A673 (cell line): ENCODE data around the gene RAET1E. TPM values are rescaled to one million over a fixed set of nuclear protein-coding genes. Genes with fewer than 3 reads are reported as not detected.
"Not testable (repeated sequence)": the region's sequence is repeated elsewhere in the genome, so short reads cannot be mapped to it uniquely, and the experiment has no call there.

Experiments used
- BruUV-seq: library from RNA; stranded (reverse); fragments of 400-500 nt; replicated peaks from 2 replicates; lab custom pipeline; 2021; lab: Mats Ljungman, UMichigan
- CTCF ChIA-PET: fragments of 300-600 bp; sonication (Branson Sonifier 250); formaldehyde crosslinking; loops from one replicate; lab custom pipeline; 2022; ENCODE audit warnings: antibody characterized with exemption; lab: Charles Lee
- POLR2A ChIA-PET: fragments of 300-600 bp; sonication (Branson Sonifier 250); formaldehyde crosslinking; loops from one replicate; lab custom pipeline; 2022; ENCODE audit warnings: antibody characterized with exemption; ENCODE audit not compliant: low non-redundant PET; lab: Charles Lee
- DNase-seq: peaks from one replicate; pipeline ENCODE4 v3.0.0-alpha.2; 2015; ENCODE audit warnings: low spot score
- H3K27ac ChIP-seq: fragments of 200-600 bp; sonication (generic); 2 replicates; pipeline ENCODE4 v1.5.1; 2016; ENCODE audit warnings: mixed run types, low read depth, mild to moderate bottlenecking, mixed read lengths, antibody characterized with exemption, low read length; ENCODE audit not compliant: poor library complexity, severe bottlenecking
- H3K27me3 ChIP-seq: fragments of 200-600 bp; sonication (generic); replicated peaks from 2 replicates; pipeline ENCODE4 v1.6.1; 2017; ENCODE audit warnings: mixed run types, low read depth, mild to moderate bottlenecking, mixed read lengths, antibody characterized with exemption, low read length; ENCODE audit not compliant: insufficient read depth, poor library complexity
- H3K36me3 ChIP-seq: fragments of 200-600 bp; sonication (generic); 2 replicates; pipeline ENCODE4 v1.6.1; 2016; ENCODE audit warnings: mixed run types, mild to moderate bottlenecking, mixed read lengths, antibody characterized with exemption, low read length; ENCODE audit not compliant: insufficient read depth, poor library complexity, severe bottlenecking
- H3K4me1 ChIP-seq: fragments of 200-600 bp; sonication (generic); 2 replicates; pipeline ENCODE4 v1.6.1; 2017; ENCODE audit warnings: mixed run types, mild to moderate bottlenecking, mixed read lengths, antibody characterized with exemption, low read length; ENCODE audit not compliant: insufficient read depth, poor library complexity, severe bottlenecking
- H3K4me3 ChIP-seq: fragments of 200-600 bp; sonication (generic); 2 replicates; pipeline ENCODE4 v1.5.1; 2016; ENCODE audit warnings: low read depth, mixed run types, mild to moderate bottlenecking, mixed read lengths, low read length; ENCODE audit not compliant: poor library complexity, severe bottlenecking
- H3K9me3 ChIP-seq: fragments of 200-600 bp; sonication (generic); 2 replicates; pipeline ENCODE4 v1.6.1; 2016; ENCODE audit warnings: mixed run types, low read depth, mild to moderate bottlenecking, mixed read lengths, antibody characterized with exemption, low read length; ENCODE audit not compliant: poor library complexity, severe bottlenecking
- CTCF ChIP-seq: fragments of 300-800, 200-600 bp; sonication (generic); conservative IDR thresholded peaks from 2 replicates; pipeline ENCODE4 v1.5.1; 2017; ENCODE audit warnings: low read depth, mild to moderate bottlenecking, antibody characterized with exemption, low read length, moderate library complexity, mixed read lengths
- EZH2 ChIP-seq: fragments of 200-600 bp; sonication (generic); IDR thresholded peaks from 2 replicates; pipeline ENCODE4 v1.6.1; 2017; ENCODE audit warnings: borderline replicate concordance, low read depth, mild to moderate bottlenecking, mixed read lengths, antibody characterized with exemption, low read length; ENCODE audit not compliant: poor library complexity, severe bottlenecking
- intact Hi-C: fragments of 100-400 bp; cut with micrococcal nuclease; formaldehyde crosslinking; loops from one replicate; pipeline ENCODE4 v1.10.0; 2022; ENCODE audit not compliant: unreplicated experiment
- total RNA-seq: library from RNA; stranded (reverse); gene quantifications from 2 replicates; pipeline ENCODE4 v1.2.3, GENCODE V29; 2021

RAET1E gene
- total RNA-seq, 1 experiment from 2014 or later: 3.2 TPM

GRCh38 chr6:149895048-149895590 is 2.8 kb downstream of the RAET1E start:
- ChIA-PET POLR2A (no interaction called here), CTCF (no interaction called here)
- DNase-seq: no peak
- TF ChIP-seq EZH2 (no peak), CTCF (no peak)
- Histone ChIP-seq H3K27ac (no peak overlapping the region), H3K9me3 (no peaks in the 10 kb centered on the region), H3K36me3 (no peaks in the 10 kb centered on the region), H3K4me3 (no peak overlapping the region), H3K27me3 (no peaks in the 10 kb centered on the region), H3K4me1 (peaks cover 19% of the 10 kb centered on the region)
- intact Hi-C loops: no loop called here
- BruUV-seq: TSS peak; percentile 47

GRCh38 chr6:149891864-149892263 is 6.0 kb downstream of the RAET1E start:
- POLR2A ChIA-PET: interaction anchor here (0.6 kb wide), 1 partner anchor 283 kb away, joined by 3 read pairs; no protein-coding TSS in a partner anchor
- CTCF ChIA-PET, H3K36me3 ChIP-seq, BruUV-seq, H3K27me3 ChIP-seq, H3K27ac ChIP-seq, DNase-seq, H3K4me3 ChIP-seq, intact Hi-C loops, H3K9me3 ChIP-seq: not testable (repeated sequence)
- peaks cover 17% of the 10 kb centered on the region for H3K4me1 ChIP-seq

DNA sequence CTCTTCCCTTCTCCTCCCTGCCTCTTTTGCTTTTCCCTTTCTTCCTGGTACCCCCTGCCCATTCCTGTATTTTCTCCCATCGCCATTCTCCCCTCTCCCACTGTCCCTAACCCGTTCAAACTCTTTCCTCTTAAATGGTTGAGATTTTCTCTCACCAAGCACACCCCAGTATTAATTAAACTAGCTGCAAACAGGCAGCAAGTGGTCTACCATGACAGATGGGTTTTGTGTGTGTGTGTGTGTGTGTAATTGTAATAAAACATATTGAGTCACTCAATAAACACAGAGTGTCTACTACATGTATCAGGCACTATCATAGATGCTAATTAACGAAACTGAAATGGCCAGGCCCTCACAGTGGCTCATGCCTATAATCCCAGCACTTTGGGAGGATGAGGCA is 6.7 kb downstream of the RAET1E start:
- ChIA-PET POLR2A (interaction anchor here (0.6 kb wide), 1 partner anchor 284 kb away, joined by 3 read pairs; no protein-coding TSS in a partner anchor), CTCF (no interaction called here)
- TF ChIP-seq EZH2 (no peak), CTCF (no peak)
- no peaks in the 10 kb centered on the region for H3K27me3 ChIP-seq
- BruUV-seq: no TSS peak
- no peaks in the 10 kb centered on the region for H3K36me3 ChIP-seq
- no peaks in the 10 kb centered on the region for H3K9me3 ChIP-seq
- H3K4me1 ChIP-seq: peaks cover 11% of the 10 kb centered on the region
- no peak overlapping the region for H3K27ac ChIP-seq
- DNase-seq: no peak
- intact Hi-C loops: no loop called here
- no peak overlapping the region for H3K4me3 ChIP-seq

DNA sequence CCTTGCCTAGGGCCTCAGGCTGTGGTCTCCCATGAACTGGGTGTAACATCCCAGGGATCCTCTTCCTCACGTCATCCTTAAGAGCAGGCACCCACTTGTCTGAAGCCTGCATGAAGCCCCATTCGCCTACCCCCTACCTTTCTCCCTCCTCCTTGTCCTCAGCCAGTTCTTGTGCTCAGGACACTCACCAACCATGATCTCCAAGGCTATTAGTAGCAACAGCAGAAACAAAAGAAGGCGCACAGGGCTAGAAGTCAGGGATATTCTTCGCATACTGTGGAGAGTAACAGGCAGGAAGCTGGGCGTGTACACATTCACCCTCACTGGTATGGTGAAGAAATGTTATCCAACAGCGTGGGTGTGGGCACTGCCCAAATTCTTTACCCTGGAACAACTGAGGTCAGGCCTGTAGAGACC is 7.3 kb downstream of the RAET1E start:
- Histone ChIP-seq H3K4me3 (no peak overlapping the region), H3K36me3 (no peaks in the 10 kb centered on the region), H3K27me3 (no peaks in the 10 kb centered on the region), H3K4me1 (peaks cover 5% of the 10 kb centered on the region), H3K27ac (no peak overlapping the region), H3K9me3 (no peaks in the 10 kb centered on the region)
- TF ChIP-seq EZH2 (no peak), CTCF (no peak)
- no TSS peak for BruUV-seq
- ChIA-PET CTCF (no interaction called here), POLR2A (no interaction called here)
- DNase-seq: no peak
- intact Hi-C loops: no loop called here
